GM21360 (cell line): ENCODE data around the gene MYL9.

Source experiments
- ATAC-seq: cut with Tn5 transposase; IDR thresholded peaks from one replicate; pipeline ENCODE4 v1.9.1; 2021; ENCODE audit warnings: mild to moderate bottlenecking, moderate library complexity; ENCODE audit not compliant: unreplicated experiment

Gene MYL9

GRCh38 chr20:36578356-36579041, 37.2 kb downstream of the MYL9 start:
- ATAC-seq: no peak

GRCh38 chr20:36579996-36580545, 38.8 kb downstream of the MYL9 start:
- ATAC-seq: no peak

- ATAC-seq: no peak
Observed at GRCh38 chr20:36582322-36582721, 41.0 kb downstream of the MYL9 start.

- ATAC-seq: no peak
Observed at GRCh38 chr20:36582821-36583220, 41.5 kb downstream of the MYL9 start.

GRCh38 chr20:36584018-36584481, 42.7 kb downstream of the MYL9 start:
- no peak for ATAC-seq

GRCh38 chr20:36585410-36586125, 44.2 kb downstream of the MYL9 start:
- no peak for ATAC-seq

- no peak for ATAC-seq
Observed at GRCh38 chr20:36587388-36588070, 46.2 kb downstream of the MYL9 start.

- ATAC-seq: no peak
Observed at GRCh38 chr20:36591281-36591680, 50.0 kb downstream of the MYL9 start.

- ATAC-seq: no peak
Observed at GRCh38 chr20:36591854-36592641, 50.7 kb downstream of the MYL9 start.

GRCh38 chr20:36593347-36593929, 52.1 kb downstream of the MYL9 start:
- no peak for ATAC-seq

- no peak for ATAC-seq
Observed at GRCh38 chr20:36599912-36600345, 58.6 kb downstream of the MYL9 start.
